Measurements from ENCODE around the gene GHDC.
"Not testable (repeated sequence)": the region's sequence is repeated elsewhere in the genome, so short reads cannot be mapped to it uniquely, and the experiment has no call there.

DNA sequence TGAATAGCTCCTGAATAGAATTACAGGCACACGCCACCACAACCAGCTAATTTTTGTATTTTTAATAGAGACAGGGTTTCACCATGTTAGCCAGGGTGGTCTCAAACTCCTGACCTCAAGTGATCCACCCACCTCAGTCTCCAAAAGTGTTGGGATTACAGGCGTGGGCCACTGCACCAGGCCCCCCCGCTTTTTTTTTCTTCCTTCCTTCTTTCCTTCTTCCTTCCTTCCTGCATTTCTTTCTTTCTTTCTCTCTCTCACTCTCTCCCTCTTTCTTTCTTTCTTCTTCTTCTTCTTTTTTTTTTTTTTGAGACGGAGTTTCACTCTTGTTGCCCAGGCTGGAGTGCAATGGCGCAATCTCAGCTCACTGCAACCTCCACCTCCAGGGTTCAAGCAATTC, 8.1 kb downstream of the GHDC start:
- TF ChIP-seq EZH2 (IDR thresholded peaks at IDR 0.05); POLR2AphosphoS5 (IDR thresholded peaks at IDR 0.05; ENCODE audit: borderline replicate concordance, low read depth, low read length): not testable (repeated sequence)

All from SK-N-MC (cell line).